Measurements from ENCODE around the gene MACF1. TPM values are rescaled to one million over a fixed set of nuclear protein-coding genes. Genes with fewer than 3 reads are reported as not detected.

Gene MACF1
- total RNA-seq, 1 donor from 2014 or later = 694 TPM

- Histone ChIP-seq H3K79me2 (ENCODE audit: insufficient read depth, low read length) (peaks cover 93% of the 10 kb centered on the region), H2AFZ (ENCODE audit: low read depth, low read length) (no peak overlapping the region), H3K27me3 (ENCODE audit: insufficient read depth, low read length) (no peaks in the 10 kb centered on the region), H3K4me1 (ENCODE audit: insufficient read depth, low read length) (peaks cover 43% of the 10 kb centered on the region), H3K4me2 (ENCODE audit: low read length) (peak overlapping the region; percentile 63), H3K9me3 (ENCODE audit: insufficient read depth, low read depth, low read length) (no peaks in the 10 kb centered on the region), H3K9ac (ENCODE audit: low read length) (no peak overlapping the region), H3K4me3 (ENCODE audit: insufficient read depth, low read depth, low read length) (no peak overlapping the region), H3K36me3 (ENCODE audit: insufficient read depth, low read length) (peaks cover 19% of the 10 kb centered on the region), H3K27ac (ENCODE audit: low read depth, low read length) (no peak overlapping the region), H4K20me1 (ENCODE audit: insufficient read depth, low read length) (peaks cover 79% of the 10 kb centered on the region)
- peak; percentile 52 for DNase-seq (ENCODE audit: low read depth)
- no peak for FAIRE-seq
- Mint-ChIP-seq H3K9me3 (ENCODE audit: unreplicated experiment) (no peaks in the 10 kb centered on the region), H3K4me1 (ENCODE audit: low read depth, unreplicated experiment) (peaks cover 62% of the 10 kb centered on the region), H3K4me3 (ENCODE audit: unreplicated experiment) (peak overlapping the region; percentile 54), H3K36me3 (ENCODE audit: low read depth, unreplicated experiment) (peaks cover 17% of the 10 kb centered on the region), H3K27me3 (ENCODE audit: low read depth, unreplicated experiment) (no peaks in the 10 kb centered on the region), H3K27ac (ENCODE audit: unreplicated experiment) (peak overlapping the region; percentile 47)
- TF ChIP-seq CTCF (IDR thresholded peaks at IDR 0.05; ENCODE audit: insufficient read depth, low read depth, low read length) (no peak), EZH2 (IDR thresholded peaks at IDR 0.05; ENCODE audit: insufficient read depth, low read length) (no peak)
These were observed 212.1 kb downstream of the MACF1 start for GRCh38 chr1:39416609-39417008.

GRCh38 chr1:39418236-39418635 is 213.7 kb downstream of the MACF1 start:
- H3K4me1 Mint-ChIP-seq (ENCODE audit: low read depth, unreplicated experiment) = peaks cover 52% of the 10 kb centered on the region
- Histone ChIP-seq H2AFZ (ENCODE audit: low read depth, low read length) (no peak overlapping the region), H3K9me3 (ENCODE audit: insufficient read depth, low read depth, low read length) (no peaks in the 10 kb centered on the region), H4K20me1 (ENCODE audit: insufficient read depth, low read length) (peaks cover 77% of the 10 kb centered on the region), H3K4me3 (ENCODE audit: insufficient read depth, low read depth, low read length) (no peak overlapping the region), H3K36me3 (ENCODE audit: insufficient read depth, low read length) (peaks cover 24% of the 10 kb centered on the region), H3K79me2 (ENCODE audit: insufficient read depth, low read length) (peaks cover 91% of the 10 kb centered on the region), H3K27me3 (ENCODE audit: insufficient read depth, low read length) (no peaks in the 10 kb centered on the region), H3K4me1 (ENCODE audit: insufficient read depth, low read length) (peaks cover 29% of the 10 kb centered on the region), H3K27ac (ENCODE audit: low read depth, low read length) (peak overlapping the region; percentile 59), H3K4me2 (ENCODE audit: low read length) (peak overlapping the region; percentile 60), H3K9ac (ENCODE audit: low read length) (peak overlapping the region; percentile 34)
- DNase-seq (ENCODE audit: low read depth) (peak; percentile 88), FAIRE-seq (no peak)
- no peak for TF ChIP-seq CTCF (IDR thresholded peaks at IDR 0.05; ENCODE audit: insufficient read depth, low read depth, low read length)
- no peak for TF ChIP-seq EZH2 (IDR thresholded peaks at IDR 0.05; ENCODE audit: insufficient read depth, low read length)
- peak overlapping the region; percentile 30 for H3K4me3 Mint-ChIP-seq (ENCODE audit: unreplicated experiment)
- H3K27ac Mint-ChIP-seq (ENCODE audit: unreplicated experiment) = peak overlapping the region; percentile 63
- peaks cover 17% of the 10 kb centered on the region for H3K36me3 Mint-ChIP-seq (ENCODE audit: low read depth, unreplicated experiment)
- H3K9me3 Mint-ChIP-seq (ENCODE audit: unreplicated experiment) = no peaks in the 10 kb centered on the region
- H3K27me3 Mint-ChIP-seq (ENCODE audit: low read depth, unreplicated experiment) = no peaks in the 10 kb centered on the region

GRCh38 chr1:39420493-39420892 is 216.0 kb downstream of the MACF1 start:
- Mint-ChIP-seq H3K27me3 (ENCODE audit: low read depth, unreplicated experiment) (no peaks in the 10 kb centered on the region), H3K4me3 (ENCODE audit: unreplicated experiment) (no peak overlapping the region), H3K27ac (ENCODE audit: unreplicated experiment) (no peak overlapping the region), H3K9me3 (ENCODE audit: unreplicated experiment) (no peaks in the 10 kb centered on the region), H3K36me3 (ENCODE audit: low read depth, unreplicated experiment) (peaks cover 27% of the 10 kb centered on the region), H3K4me1 (ENCODE audit: low read depth, unreplicated experiment) (peaks cover 47% of the 10 kb centered on the region)
- Histone ChIP-seq H3K27me3 (ENCODE audit: insufficient read depth, low read length) (no peaks in the 10 kb centered on the region), H3K36me3 (ENCODE audit: insufficient read depth, low read length) (peaks cover 44% of the 10 kb centered on the region), H3K9ac (ENCODE audit: low read length) (no peak overlapping the region), H3K4me2 (ENCODE audit: low read length) (no peak overlapping the region), H3K27ac (ENCODE audit: low read depth, low read length) (no peak overlapping the region), H3K9me3 (ENCODE audit: insufficient read depth, low read depth, low read length) (no peaks in the 10 kb centered on the region), H3K79me2 (ENCODE audit: insufficient read depth, low read length) (peaks cover 94% of the 10 kb centered on the region), H3K4me1 (ENCODE audit: insufficient read depth, low read length) (peaks cover 15% of the 10 kb centered on the region), H4K20me1 (ENCODE audit: insufficient read depth, low read length) (peaks cover 78% of the 10 kb centered on the region), H2AFZ (ENCODE audit: low read depth, low read length) (no peak overlapping the region), H3K4me3 (ENCODE audit: insufficient read depth, low read depth, low read length) (no peak overlapping the region)
- no peak for TF ChIP-seq CTCF (IDR thresholded peaks at IDR 0.05; ENCODE audit: insufficient read depth, low read depth, low read length)
- TF ChIP-seq EZH2 (IDR thresholded peaks at IDR 0.05; ENCODE audit: insufficient read depth, low read length) = no peak
- DNase-seq (ENCODE audit: low read depth) = no peak
- FAIRE-seq = no peak
